Cortex of kidney (tissue), 1 donor: ENCODE data around the gene JPH4.
"Not testable (repeated sequence)": the region's sequence is repeated elsewhere in the genome, so short reads cannot be mapped to it uniquely, and the experiment has no call there.

Source experiments
- DNase-seq: peaks from one replicate; lab custom pipeline; 2025; lab: John Stamatoyannopoulos, UW

JPH4 gene

GRCh38 chr14:23545740-23546365, 32.7 kb downstream of the JPH4 start:
- no peak for DNase-seq

DNA sequence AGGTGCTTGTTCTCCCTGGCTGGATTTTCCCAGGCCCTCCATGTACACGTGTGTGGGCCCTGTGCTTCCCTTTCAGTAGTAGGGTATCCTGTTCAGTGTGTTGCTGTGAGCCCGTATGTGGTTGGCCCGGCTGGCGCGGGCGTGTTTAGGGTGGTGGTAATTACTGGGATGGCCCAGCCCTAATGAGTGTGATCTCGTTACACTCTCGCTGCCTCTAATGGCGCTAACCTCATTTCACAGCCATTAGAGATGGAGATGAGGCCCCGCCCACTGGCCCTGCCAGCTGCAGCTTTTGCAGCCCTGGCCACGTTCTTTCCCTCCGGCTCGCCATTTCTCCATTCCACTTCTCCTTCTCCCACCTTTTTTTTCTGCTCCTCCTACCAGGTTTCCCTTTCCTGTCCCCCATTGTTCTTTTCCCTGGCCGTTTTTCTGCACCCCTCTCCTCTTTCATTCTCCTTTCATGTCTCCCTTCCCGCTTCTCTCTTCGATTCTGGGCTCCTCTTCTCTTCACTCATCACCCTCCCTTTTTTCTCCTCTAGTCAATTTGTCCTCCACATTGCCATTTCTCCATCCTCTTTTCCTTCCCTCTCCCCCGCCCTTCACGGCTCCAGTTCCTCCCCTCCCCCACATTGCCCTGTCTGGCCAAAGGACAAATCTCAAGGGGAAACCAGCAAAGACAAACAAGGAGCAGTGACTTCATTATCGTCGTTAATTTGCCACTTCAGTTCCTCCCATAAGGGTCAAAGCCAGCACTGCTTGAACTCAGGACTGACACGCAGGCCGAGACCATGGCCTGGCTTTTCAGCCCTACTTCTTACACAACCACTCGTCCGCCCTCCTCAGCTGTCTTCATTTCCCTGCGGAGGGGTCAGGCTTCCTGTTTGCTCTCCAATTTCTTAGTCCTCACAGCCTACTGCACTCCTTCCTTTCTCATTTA, 33.8 kb downstream of the JPH4 start:
- no peak for DNase-seq

DNA sequence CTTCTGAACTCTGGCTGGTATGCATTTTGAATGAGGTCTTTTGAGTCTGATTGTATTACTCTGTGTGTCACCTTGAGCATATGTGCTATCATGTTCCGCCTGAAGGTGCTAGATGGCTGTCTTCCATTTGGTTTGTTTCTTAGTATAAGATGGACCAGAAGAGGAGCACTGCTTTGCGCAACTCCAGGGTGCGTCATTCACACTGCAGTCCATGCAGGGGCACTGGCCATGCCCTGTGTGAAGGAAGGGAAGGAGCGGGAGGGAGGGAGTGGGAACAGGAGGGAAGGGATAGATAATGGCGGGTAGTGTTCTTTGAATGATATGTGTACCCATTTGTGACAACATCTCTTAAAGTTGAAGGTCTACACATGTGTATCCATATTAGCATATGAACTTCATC, 35.2 kb downstream of the JPH4 start:
- DNase-seq: no peak

GRCh38 chr14:23542261-23542660, 36.3 kb downstream of the JPH4 start:
- no peak for DNase-seq

DNA sequence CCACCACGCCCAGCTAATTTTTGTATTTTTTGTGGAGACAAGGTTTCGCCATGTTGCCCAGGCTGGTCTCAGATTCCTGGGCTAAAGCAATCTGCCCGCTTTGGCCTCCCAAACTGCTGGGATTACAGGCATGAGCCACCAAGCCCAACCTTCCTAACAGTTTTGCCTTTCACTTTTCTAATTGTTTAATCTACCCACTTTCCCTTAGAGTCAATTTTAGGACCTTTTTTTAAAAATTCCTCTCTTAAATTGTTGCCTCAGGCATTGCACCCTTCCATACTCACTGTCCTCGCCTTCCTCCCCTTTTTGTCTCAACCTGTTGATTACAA, 38.5 kb downstream of the JPH4 start:
- no peak for DNase-seq

- no peak for DNase-seq
These were observed 39.1 kb downstream of the JPH4 start for GRCh38 chr14:23539248-23540140.

GRCh38 chr14:23538785-23539184, 39.8 kb downstream of the JPH4 start:
- DNase-seq: no peak

DNA sequence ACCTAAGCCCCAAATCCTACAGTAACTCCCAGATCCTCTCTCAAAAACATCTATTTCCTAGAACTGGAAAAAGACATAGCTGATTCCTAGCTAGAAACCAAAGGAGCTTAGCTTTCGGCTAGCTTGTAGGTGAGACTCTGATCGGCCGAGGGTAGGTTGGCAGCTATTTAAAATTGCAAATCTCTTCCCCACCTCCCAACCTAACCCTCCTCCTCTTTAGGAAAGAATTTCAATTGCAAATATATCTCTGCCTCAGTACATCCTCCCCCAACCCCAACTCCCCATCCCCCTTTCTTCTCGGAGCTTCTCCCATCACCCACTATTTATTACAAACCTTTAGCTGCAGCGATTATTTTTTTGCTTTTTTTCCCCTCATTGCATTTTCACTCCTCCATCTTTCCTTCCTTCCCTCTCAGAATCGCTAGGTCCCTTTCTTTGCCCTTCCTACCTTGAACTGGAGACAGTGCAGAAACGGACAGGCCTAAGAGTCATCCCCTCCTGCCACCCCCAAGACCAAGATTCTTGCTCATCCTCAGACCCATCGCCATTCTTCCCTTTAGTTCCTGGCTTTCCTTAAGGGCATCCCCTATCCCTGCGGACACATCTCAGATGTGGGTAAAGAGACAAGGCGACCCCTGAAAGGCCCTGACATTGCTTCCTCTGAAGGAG, 40.4 kb downstream of the JPH4 start:
- DNase-seq: no peak

DNA sequence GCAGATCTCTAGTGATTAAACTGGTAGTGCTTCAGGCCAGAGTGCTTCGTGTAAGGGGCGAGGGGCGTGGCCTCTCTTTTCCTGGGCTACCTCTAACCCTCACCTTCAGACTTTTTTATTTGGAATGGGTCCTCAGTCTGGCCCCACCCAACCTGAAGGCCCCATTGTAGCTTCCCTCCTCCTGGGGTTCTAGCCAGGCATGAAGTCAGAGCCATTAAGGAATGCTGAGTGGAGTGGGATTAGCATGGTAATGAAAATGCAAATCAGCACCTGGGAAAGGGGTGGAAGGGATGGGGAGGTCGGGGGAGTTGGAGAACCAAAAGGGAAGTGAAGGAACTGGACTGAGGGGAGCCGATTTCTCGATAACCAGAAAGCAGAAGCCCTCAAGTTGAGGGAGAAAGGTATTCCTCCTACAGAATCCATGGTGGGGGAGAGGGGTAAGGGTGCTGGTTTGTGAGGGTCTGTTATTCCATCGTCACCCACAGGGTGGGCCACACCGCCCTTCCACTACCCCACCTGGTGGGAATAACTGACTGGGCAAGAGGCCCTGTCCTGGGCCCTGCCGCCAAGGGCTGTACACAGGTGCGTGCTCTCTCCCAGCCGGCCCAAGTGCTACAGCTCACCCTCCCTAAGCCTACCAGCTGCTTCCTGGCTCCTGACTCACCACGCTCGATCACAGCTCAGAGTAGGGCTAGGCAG, 41.1 kb downstream of the JPH4 start:
- no peak for DNase-seq

GRCh38 chr14:23536906-23537305, 41.7 kb downstream of the JPH4 start:
- not testable (repeated sequence) for DNase-seq

DNA sequence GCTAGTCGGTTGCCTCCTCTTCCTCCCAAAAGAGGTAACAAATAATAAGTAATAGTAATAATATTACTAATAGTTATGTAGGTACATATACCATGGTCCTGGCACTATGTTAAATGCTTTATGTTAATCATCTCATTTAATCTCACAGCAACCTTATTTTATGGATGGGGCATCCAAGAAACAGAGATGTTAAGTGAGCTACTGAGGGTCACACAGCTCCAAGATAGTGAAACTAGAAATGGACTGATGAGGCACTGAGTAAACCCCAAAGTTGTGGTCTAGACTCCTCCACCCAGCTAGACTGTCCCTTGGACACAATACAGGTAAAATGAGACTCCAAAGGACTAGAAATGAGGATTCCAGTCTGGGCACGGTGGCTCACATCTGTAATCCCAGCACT, 42.1 kb downstream of the JPH4 start:
- no peak for DNase-seq

GRCh38 chr14:23535943-23536342, 42.6 kb downstream of the JPH4 start:
- no peak for DNase-seq

GRCh38 chr14:23533652-23534435, 44.7 kb downstream of the JPH4 start:
- DNase-seq: no peak

- no peak for DNase-seq
These were observed 45.9 kb downstream of the JPH4 start for GRCh38 chr14:23532658-23533057.

DNA sequence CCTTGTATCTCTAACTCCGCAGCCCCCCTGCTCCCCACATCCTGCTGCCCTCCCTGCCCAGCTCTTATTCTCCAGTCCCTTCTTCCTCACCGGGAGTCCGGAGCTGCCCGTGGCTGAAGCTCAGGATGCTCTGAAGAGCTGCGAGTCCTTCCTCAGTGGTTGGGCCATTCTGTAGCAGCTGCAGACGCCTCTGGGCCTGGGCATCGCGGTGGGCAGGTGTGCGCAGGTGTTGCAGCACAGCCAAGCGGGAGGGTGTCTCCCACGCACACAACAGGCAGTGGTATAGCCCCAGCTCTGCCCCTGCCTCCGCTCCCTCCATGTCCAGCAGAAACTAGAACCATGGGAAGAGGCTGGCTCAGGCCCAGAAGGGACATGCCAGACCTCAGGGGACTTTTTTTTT, 47.2 kb downstream of the JPH4 start:
- DNase-seq: no peak

GRCh38 chr14:23530375-23531055, 48.1 kb downstream of the JPH4 start:
- no peak for DNase-seq

- no peak for DNase-seq
These were observed 49.6 kb downstream of the JPH4 start for GRCh38 chr14:23529016-23529415.

DNA sequence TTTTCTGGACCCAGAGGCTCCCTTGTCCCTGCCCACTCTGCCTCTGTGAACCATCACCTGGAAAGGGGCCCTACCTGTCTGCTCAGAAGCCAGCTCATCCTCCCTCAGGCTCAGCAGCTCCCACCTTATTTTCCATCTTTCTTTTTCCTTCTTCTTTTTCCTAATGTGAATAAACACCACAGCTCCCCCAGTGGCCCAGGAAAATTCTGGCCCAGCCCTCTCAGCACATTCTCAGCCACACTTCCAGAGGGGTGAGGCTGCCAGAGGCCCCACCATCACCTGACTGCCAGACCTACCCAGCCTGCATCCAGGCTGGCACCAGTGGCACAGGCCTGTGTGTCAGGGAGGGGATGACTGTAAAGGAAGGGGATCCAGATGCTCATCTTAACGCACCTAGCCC, 50.0 kb downstream of the JPH4 start:
- no peak for DNase-seq

- DNase-seq: no peak
These were observed 53.0 kb downstream of the JPH4 start for GRCh38 chr14:23525611-23526010.

DNA sequence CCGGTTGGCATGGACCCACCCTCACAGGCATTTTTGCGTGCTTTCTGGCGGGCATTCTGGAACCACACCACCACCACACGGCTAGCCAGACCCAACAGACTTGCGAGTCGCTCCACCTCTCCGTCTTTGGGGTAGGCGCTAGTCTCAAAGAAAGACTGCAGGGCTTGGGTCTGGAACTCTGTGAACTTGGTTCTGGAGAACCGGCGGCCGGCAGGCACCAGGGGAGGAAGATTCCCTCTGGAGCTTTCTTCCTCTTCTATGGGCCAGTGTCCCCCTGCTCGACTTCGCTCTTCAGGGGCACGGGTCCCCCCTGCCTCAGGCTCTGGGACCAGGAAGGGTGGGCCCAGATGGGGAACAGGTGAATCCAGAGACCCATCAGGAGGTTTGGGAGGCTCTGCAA, 53.6 kb downstream of the JPH4 start:
- no peak for DNase-seq
